HEK293 (cell line): Measurements from ENCODE around the gene CCL28.

Experiments used
- CTCF ChIA-PET: fragments of 350-600 bp; formaldehyde crosslinking; extraction: SDS; loops from one replicate; lab custom pipeline; 2021; ENCODE audit warnings: antibody characterized with exemption; lab: Yijun Ruan, JAX
- POLR2A ChIA-PET: fragments of 300-600 bp; formaldehyde crosslinking; extraction: SDS; loops from one replicate; lab custom pipeline; 2020; ENCODE audit warnings: antibody characterized with exemption, inconsistent platforms; lab: Yijun Ruan, JAX
- H3K27ac ChIP-seq: fragments of 200-500 bp; sonication (Bioruptor generic); 2 replicates; pipeline ENCODE4 v1.5.1; 2014; ENCODE audit warnings: low read depth, low read length, control low read depth, inconsistent platforms; ENCODE audit errors: extremely low read depth
- H3K36me3 ChIP-seq, 2 experiments: fragments of 200-500 bp in 1 of 2; sonication (Bioruptor generic) in 1 of 2; 1 replicate in 1 of 2; 2 replicates in 1 of 2; pipeline ENCODE4 v1.5.1; 2014 to 2017; ENCODE audit warnings: inconsistent platforms in 2 of 2, low read length in 2 of 2; ENCODE audit not compliant: control insufficient read depth in 2 of 2, insufficient read depth in 1 of 2
- H3K4me1 ChIP-seq: fragments of 200-500 bp; sonication (Bioruptor generic); 2 replicates; pipeline ENCODE4 v1.5.1; 2014; ENCODE audit warnings: mild to moderate bottlenecking, low read length, inconsistent platforms; ENCODE audit not compliant: control insufficient read depth, insufficient read depth
- H3K4me3 ChIP-seq: 2 replicates; pipeline ENCODE4 v1.5.1; 2011; ENCODE audit warnings: low read depth, mild to moderate bottlenecking, control low read depth, low read length, moderate library complexity
- H3K9me3 ChIP-seq: fragments of 200-500 bp; sonication (Bioruptor generic); 2 replicates; pipeline ENCODE4 v1.5.1; 2014; ENCODE audit warnings: low read depth, low read length, inconsistent platforms; ENCODE audit not compliant: control insufficient read depth, insufficient read depth
- GLIS1 ChIP-seq: fragments of 450-650 bp; formaldehyde crosslinking; IDR thresholded peaks from 2 replicates; pipeline ENCODE4 v1.5.1; 2016; ENCODE audit warnings: missing biosample characterization, missing genetic modification characterization
- KLF7 ChIP-seq: fragments of 450-650 bp; formaldehyde crosslinking; IDR thresholded peaks from 2 replicates; pipeline ENCODE4 v1.5.1; 2016; ENCODE audit warnings: missing biosample characterization, missing genetic modification characterization, borderline replicate concordance
- PRDM1 ChIP-seq: fragments of 450-650 bp; formaldehyde crosslinking; IDR thresholded peaks from 2 replicates; pipeline ENCODE4; 2016; ENCODE audit warnings: missing biosample characterization, missing genetic modification characterization
- ZBTB1 ChIP-seq: fragments of 450-650 bp; formaldehyde crosslinking; IDR thresholded peaks from 2 replicates; pipeline ENCODE4 v1.5.1; 2016; ENCODE audit warnings: missing biosample characterization, missing genetic modification characterization
- ZFP69B ChIP-seq: fragments of 450-650 bp; formaldehyde crosslinking; IDR thresholded peaks from 2 replicates; pipeline ENCODE4 v1.5.1; 2016; ENCODE audit warnings: missing biosample characterization, missing genetic modification characterization
- ZNF121 ChIP-seq: fragments of 450-650 bp; formaldehyde crosslinking; IDR thresholded peaks from 2 replicates; pipeline ENCODE4 v1.5.1; 2016; ENCODE audit warnings: missing biosample characterization, missing genetic modification characterization
- ZNF2 ChIP-seq: fragments of 450-650 bp; formaldehyde crosslinking; IDR thresholded peaks from 2 replicates; pipeline ENCODE4 v1.5.1; 2016; ENCODE audit warnings: missing biosample characterization, missing genetic modification characterization
- ZNF423 ChIP-seq: fragments of 450-650 bp; formaldehyde crosslinking; IDR thresholded peaks from 2 replicates; pipeline ENCODE4 v1.5.1; 2016; ENCODE audit warnings: missing biosample characterization, missing genetic modification characterization
- ZNF426 ChIP-seq: fragments of 450-650 bp; formaldehyde crosslinking; IDR thresholded peaks from 2 replicates; pipeline ENCODE4 v1.5.1; 2017; ENCODE audit warnings: missing biosample characterization, missing genetic modification characterization, mild to moderate bottlenecking, inconsistent platforms, moderate library complexity
- ZNF544 ChIP-seq: fragments of 450-650 bp; formaldehyde crosslinking; IDR thresholded peaks from 2 replicates; pipeline ENCODE4 v1.5.0; 2017; ENCODE audit warnings: missing biosample characterization, missing genetic modification characterization
- ZNF571 ChIP-seq: fragments of 450-650 bp; formaldehyde crosslinking; IDR thresholded peaks from 2 replicates; pipeline ENCODE4 v1.5.0; 2017; ENCODE audit warnings: missing biosample characterization, missing genetic modification characterization
- ZNF629 ChIP-seq: fragments of 450-650 bp; formaldehyde crosslinking; IDR thresholded peaks from 2 replicates; pipeline ENCODE4 v1.5.1; 2017; ENCODE audit warnings: missing biosample characterization, missing genetic modification characterization
- ZNF792 ChIP-seq: fragments of 450-650 bp; formaldehyde crosslinking; IDR thresholded peaks from 2 replicates; pipeline ENCODE4 v1.5.1; 2016; ENCODE audit warnings: missing biosample characterization, missing genetic modification characterization
- TF ChIP-seq, protein P1 (sequence below): fragments of 450-650 bp; formaldehyde crosslinking; IDR thresholded peaks from 2 replicates; pipeline ENCODE4 v1.5.1; 2016; ENCODE audit warnings: missing biosample characterization, missing genetic modification characterization, borderline replicate concordance
- TF ChIP-seq, protein P2 (sequence below): fragments of 450-650 bp; formaldehyde crosslinking; IDR thresholded peaks from 2 replicates; pipeline ENCODE4 v1.5.1; 2016; ENCODE audit warnings: missing biosample characterization, missing genetic modification characterization
- TF ChIP-seq, protein P3 (sequence below): fragments of 450-650 bp; formaldehyde crosslinking; IDR thresholded peaks from 2 replicates; pipeline ENCODE4 v1.5.1; 2017; ENCODE audit warnings: missing biosample characterization, missing genetic modification characterization
- TF ChIP-seq, protein P4 (sequence below): fragments of 450-650 bp; formaldehyde crosslinking; IDR thresholded peaks from 2 replicates; pipeline ENCODE4 v1.5.1; 2016; ENCODE audit warnings: missing biosample characterization, missing genetic modification characterization
- TF ChIP-seq, protein P5 (sequence below): fragments of 450-650 bp; formaldehyde crosslinking; IDR thresholded peaks from 2 replicates; pipeline ENCODE4 v1.5.1; 2016; ENCODE audit warnings: missing biosample characterization, missing genetic modification characterization
- TF ChIP-seq, protein P6 (sequence below): fragments of 450-650 bp; formaldehyde crosslinking; IDR thresholded peaks from 2 replicates; pipeline ENCODE4 v1.5.1; 2017; ENCODE audit warnings: missing biosample characterization, missing genetic modification characterization
- TF ChIP-seq, protein P7 (sequence below): fragments of 450-650 bp; formaldehyde crosslinking; IDR thresholded peaks from 2 replicates; pipeline ENCODE4 v1.5.1; 2016; ENCODE audit warnings: missing biosample characterization, missing genetic modification characterization, low read depth

Gene CCL28

DNA sequence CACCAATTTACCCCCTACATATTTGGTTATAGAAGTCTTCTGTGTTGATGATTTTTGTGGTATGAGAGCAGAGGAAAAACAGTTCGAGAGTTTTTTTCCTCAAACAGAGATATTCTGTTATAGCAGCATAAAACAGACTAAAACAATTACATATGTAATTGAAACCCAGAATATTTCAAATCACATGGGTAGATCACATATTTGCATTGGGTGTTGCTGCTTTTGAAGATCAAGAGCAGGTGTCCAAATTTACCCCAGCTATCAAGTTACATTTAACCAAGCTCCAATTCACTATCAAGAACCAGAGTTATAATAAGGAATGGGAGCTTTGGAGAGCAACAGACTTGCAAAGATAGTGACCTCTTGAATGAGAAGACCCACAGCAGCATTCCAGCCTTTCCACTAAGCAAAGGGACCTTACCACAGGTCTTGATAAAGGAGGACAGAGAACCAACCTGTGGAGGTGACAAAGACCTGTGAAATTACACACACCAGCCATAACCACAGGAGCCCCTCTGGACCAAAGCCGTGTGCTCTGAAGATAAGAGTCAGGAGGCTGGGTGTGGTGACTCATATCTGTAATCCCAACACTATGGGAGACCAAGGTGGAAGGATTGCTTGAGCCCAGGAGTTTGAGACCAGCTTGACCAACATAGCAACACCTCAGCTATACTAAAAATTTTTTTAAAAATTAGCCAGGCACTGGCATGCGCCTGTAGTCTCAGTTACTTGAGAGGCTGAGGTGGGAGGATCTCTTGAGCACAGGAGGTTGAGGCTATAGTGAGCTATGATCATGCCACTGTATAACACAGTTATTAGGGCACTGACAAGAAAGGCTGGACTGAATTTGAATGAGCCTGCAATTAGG, 4.0 kb upstream of the CCL28 start (continued):
- TF ChIP-seq ZNF629: no peak
- TF ChIP-seq, protein P1, sequence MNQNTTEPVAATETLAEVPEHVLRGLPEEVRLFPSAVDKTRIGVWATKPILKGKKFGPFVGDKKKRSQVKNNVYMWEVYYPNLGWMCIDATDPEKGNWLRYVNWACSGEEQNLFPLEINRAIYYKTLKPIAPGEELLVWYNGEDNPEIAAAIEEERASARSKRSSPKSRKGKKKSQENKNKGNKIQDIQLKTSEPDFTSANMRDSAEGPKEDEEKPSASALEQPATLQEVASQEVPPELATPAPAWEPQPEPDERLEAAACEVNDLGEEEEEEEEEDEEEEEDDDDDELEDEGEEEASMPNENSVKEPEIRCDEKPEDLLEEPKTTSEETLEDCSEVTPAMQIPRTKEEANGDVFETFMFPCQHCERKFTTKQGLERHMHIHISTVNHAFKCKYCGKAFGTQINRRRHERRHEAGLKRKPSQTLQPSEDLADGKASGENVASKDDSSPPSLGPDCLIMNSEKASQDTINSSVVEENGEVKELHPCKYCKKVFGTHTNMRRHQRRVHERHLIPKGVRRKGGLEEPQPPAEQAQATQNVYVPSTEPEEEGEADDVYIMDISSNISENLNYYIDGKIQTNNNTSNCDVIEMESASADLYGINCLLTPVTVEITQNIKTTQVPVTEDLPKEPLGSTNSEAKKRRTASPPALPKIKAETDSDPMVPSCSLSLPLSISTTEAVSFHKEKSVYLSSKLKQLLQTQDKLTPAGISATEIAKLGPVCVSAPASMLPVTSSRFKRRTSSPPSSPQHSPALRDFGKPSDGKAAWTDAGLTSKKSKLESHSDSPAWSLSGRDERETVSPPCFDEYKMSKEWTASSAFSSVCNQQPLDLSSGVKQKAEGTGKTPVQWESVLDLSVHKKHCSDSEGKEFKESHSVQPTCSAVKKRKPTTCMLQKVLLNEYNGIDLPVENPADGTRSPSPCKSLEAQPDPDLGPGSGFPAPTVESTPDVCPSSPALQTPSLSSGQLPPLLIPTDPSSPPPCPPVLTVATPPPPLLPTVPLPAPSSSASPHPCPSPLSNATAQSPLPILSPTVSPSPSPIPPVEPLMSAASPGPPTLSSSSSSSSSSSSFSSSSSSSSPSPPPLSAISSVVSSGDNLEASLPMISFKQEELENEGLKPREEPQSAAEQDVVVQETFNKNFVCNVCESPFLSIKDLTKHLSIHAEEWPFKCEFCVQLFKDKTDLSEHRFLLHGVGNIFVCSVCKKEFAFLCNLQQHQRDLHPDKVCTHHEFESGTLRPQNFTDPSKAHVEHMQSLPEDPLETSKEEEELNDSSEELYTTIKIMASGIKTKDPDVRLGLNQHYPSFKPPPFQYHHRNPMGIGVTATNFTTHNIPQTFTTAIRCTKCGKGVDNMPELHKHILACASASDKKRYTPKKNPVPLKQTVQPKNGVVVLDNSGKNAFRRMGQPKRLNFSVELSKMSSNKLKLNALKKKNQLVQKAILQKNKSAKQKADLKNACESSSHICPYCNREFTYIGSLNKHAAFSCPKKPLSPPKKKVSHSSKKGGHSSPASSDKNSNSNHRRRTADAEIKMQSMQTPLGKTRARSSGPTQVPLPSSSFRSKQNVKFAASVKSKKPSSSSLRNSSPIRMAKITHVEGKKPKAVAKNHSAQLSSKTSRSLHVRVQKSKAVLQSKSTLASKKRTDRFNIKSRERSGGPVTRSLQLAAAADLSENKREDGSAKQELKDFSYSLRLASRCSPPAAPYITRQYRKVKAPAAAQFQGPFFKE (tag by site-specific recombination): no peak
- TF ChIP-seq ZNF571: no peak
- TF ChIP-seq ZNF423 (tag by site-specific recombination): no peak
- TF ChIP-seq, protein P2, sequence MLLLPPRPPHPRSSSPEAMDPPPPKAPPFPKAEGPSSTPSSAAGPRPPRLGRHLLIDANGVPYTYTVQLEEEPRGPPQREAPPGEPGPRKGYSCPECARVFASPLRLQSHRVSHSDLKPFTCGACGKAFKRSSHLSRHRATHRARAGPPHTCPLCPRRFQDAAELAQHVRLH (tag by site-specific recombination): no peak
- TF ChIP-seq ZFP69B (tag by site-specific recombination): no peak
- TF ChIP-seq ZNF426 (tag by site-specific recombination): no peak

DNA sequence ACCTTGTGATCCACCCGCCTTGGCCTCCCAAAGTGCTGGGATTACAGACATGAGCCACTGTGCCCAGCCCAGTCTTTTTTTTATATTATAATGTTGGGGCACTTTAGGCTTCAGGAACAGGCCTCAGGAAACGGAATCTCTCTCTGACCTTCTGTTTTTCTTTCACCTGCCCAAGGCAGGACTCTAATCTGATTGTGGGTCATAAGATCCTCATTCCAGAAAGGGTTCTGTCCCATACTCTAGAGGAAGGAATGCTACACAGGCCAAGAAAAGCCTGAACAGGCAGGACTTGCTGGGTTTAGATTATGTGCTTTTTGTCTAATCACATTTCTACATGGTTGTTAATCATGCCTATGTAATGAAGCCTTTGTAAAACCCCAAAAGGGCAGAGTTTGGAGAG, 1.8 kb upstream of the CCL28 start:
- POLR2A ChIA-PET: no interaction called here
- Histone ChIP-seq H3K4me3 (no peak overlapping the region), H3K27ac (no peak overlapping the region), H3K4me1 (peaks cover 17% of the 10 kb centered on the region), H3K36me3 (no peaks in the 10 kb centered on the region), H3K9me3 (no peaks in the 10 kb centered on the region)
- CTCF ChIA-PET: no interaction called here
- TF ChIP-seq, protein P3, sequence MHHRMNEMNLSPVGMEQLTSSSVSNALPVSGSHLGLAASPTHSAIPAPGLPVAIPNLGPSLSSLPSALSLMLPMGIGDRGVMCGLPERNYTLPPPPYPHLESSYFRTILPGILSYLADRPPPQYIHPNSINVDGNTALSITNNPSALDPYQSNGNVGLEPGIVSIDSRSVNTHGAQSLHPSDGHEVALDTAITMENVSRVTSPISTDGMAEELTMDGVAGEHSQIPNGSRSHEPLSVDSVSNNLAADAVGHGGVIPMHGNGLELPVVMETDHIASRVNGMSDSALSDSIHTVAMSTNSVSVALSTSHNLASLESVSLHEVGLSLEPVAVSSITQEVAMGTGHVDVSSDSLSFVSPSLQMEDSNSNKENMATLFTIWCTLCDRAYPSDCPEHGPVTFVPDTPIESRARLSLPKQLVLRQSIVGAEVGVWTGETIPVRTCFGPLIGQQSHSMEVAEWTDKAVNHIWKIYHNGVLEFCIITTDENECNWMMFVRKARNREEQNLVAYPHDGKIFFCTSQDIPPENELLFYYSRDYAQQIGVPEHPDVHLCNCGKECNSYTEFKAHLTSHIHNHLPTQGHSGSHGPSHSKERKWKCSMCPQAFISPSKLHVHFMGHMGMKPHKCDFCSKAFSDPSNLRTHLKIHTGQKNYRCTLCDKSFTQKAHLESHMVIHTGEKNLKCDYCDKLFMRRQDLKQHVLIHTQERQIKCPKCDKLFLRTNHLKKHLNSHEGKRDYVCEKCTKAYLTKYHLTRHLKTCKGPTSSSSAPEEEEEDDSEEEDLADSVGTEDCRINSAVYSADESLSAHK: no peak
- TF ChIP-seq, protein P4, sequence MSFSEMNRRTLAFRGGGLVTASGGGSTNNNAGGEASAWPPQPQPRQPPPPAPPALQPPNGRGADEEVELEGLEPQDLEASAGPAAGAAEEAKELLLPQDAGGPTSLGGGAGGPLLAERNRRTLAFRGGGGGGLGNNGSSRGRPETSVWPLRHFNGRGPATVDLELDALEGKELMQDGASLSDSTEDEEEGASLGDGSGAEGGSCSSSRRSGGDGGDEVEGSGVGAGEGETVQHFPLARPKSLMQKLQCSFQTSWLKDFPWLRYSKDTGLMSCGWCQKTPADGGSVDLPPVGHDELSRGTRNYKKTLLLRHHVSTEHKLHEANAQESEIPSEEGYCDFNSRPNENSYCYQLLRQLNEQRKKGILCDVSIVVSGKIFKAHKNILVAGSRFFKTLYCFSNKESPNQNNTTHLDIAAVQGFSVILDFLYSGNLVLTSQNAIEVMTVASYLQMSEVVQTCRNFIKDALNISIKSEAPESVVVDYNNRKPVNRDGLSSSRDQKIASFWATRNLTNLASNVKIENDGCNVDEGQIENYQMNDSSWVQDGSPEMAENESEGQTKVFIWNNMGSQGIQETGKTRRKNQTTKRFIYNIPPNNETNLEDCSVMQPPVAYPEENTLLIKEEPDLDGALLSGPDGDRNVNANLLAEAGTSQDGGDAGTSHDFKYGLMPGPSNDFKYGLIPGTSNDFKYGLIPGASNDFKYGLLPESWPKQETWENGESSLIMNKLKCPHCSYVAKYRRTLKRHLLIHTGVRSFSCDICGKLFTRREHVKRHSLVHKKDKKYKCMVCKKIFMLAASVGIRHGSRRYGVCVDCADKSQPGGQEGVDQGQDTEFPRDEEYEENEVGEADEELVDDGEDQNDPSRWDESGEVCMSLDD (tag by site-specific recombination): no peak
- TF ChIP-seq, protein P5, sequence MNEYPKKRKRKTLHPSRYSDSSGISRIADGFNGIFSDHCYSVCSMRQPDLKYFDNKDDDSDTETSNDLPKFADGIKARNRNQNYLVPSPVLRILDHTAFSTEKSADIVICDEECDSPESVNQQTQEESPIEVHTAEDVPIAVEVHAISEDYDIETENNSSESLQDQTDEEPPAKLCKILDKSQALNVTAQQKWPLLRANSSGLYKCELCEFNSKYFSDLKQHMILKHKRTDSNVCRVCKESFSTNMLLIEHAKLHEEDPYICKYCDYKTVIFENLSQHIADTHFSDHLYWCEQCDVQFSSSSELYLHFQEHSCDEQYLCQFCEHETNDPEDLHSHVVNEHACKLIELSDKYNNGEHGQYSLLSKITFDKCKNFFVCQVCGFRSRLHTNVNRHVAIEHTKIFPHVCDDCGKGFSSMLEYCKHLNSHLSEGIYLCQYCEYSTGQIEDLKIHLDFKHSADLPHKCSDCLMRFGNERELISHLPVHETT (tag by site-specific recombination): no peak
- no peak for TF ChIP-seq ZNF121 (tag by site-specific recombination)
- TF ChIP-seq PRDM1: no peak
- no peak for TF ChIP-seq ZNF792
- TF ChIP-seq ZNF544 (tag by site-specific recombination): no peak
- no peak for TF ChIP-seq ZBTB1
- TF ChIP-seq, protein P6, sequence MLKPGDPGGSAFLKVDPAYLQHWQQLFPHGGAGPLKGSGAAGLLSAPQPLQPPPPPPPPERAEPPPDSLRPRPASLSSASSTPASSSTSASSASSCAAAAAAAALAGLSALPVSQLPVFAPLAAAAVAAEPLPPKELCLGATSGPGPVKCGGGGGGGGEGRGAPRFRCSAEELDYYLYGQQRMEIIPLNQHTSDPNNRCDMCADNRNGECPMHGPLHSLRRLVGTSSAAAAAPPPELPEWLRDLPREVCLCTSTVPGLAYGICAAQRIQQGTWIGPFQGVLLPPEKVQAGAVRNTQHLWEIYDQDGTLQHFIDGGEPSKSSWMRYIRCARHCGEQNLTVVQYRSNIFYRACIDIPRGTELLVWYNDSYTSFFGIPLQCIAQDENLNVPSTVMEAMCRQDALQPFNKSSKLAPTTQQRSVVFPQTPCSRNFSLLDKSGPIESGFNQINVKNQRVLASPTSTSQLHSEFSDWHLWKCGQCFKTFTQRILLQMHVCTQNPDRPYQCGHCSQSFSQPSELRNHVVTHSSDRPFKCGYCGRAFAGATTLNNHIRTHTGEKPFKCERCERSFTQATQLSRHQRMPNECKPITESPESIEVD (tag by site-specific recombination): no peak
- no peak for TF ChIP-seq GLIS1
- TF ChIP-seq ZNF2: no peak
- no peak for TF ChIP-seq KLF7
- TF ChIP-seq, protein P7, sequence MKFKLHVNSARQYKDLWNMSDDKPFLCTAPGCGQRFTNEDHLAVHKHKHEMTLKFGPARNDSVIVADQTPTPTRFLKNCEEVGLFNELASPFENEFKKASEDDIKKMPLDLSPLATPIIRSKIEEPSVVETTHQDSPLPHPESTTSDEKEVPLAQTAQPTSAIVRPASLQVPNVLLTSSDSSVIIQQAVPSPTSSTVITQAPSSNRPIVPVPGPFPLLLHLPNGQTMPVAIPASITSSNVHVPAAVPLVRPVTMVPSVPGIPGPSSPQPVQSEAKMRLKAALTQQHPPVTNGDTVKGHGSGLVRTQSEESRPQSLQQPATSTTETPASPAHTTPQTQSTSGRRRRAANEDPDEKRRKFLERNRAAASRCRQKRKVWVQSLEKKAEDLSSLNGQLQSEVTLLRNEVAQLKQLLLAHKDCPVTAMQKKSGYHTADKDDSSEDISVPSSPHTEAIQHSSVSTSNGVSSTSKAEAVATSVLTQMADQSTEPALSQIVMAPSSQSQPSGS (tag by site-specific recombination): no peak
